ENCODE results near the gene WDR88.
A peak's percentile ranks its signal among the peaks of the same experiment; 100 is the strongest.
"Not testable (repeated sequence)": the region's sequence is repeated elsewhere in the genome, so short reads cannot be mapped to it uniquely, and the experiment has no call there.

WDR88 gene

DNA sequence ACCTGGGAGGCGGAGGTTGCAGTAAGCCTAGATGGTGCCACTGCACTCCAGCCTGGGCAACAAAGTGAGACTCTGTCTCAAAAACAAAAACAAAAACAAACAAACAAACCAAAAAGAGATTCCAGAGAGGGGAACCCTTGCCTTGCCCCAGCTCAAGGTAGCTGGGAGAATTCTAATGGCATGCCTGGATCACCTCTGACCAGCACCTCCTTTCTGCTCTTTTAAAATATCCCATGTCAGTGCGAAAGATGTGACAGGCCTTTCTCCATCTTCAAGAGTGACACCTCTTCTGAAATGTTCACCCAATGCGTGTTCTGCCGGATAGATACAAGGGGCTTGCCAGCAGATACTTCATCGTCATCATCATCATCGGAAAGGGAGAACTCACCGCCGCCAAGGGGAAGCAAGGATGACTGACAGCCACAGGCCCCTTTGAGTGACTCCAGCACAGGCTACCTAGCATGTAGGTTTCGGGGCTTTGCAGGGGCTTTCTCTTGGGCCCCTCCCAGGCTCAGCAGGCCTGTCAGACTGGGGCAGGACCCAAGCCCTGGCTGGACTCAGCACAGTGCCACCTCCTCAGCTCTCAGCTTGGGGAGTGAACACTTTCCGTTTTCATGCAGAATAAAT is 43.4 kb downstream of the WDR88 start:
- no peak for DNase-seq

- no peak for DNase-seq
Measured at GRCh38 chr19:33175886-33176669, 44.2 kb downstream of the WDR88 start.

GRCh38 chr19:33176670-33177416 is 44.9 kb downstream of the WDR88 start:
- peak; percentile 98 for DNase-seq

DNA sequence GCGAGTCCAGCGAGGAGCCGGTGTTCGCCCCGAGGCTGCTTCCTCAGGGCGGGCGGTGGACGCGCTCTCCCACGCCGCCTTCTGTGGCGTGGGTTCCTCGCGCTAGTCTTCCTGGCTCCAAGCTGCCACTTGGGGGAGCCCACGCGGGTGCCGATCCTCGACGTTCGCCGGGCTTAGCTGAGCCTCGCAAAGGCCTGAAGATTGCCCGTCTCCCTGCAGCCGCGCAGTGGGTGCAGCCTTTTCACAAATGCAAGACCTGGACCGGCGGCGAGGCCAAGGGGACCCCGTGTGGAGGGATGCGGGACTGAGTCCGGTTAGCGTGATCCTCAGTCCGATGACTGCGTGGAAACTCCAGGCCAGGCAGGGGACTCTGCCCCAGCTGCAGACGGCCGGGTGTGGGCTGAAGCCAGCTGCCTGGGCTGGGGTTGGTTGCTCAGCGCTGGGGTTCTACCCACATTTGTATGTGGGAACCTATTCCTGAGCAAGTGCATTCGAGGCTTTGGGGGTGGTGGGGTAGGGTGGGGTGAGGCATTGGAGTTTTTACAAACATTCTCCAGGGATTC is 45.6 kb downstream of the WDR88 start:
- DNase-seq: peak; percentile 45

DNA sequence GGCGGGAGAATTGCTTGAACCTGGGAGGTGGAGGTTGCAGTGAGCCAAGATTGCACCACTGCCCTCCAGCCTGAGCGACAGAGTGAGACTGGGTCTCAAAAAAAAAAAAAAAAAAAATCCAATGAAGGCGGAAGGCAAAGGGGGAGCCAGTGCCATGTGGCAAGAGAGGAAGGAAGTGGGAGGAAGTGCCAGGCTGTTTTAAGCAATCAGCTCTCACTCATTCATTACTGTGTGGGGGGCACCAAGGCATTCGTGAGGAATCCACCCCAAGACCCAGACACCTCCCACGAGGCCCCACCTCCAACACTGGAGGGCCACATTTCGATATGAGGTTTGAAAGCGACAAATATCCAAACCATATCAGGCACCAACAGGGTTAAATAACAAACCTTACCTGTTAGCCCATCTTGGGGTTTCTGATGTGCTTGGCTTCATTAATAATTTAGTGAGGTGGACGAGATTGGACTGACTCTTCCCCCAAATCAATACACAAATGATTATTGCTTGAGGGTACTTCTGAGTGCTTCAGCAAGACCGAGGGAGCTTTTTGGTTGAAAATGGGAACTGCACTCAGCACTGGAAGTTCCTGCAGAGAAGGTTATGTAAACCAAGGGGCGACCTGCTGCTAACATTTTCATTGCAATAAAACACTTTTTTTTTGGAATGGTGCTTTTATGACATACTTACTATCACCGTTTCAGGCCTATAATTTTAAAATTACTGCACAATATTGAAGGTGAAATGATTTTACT is 54.7 kb downstream of the WDR88 start:
- DNase-seq: no peak

DNA sequence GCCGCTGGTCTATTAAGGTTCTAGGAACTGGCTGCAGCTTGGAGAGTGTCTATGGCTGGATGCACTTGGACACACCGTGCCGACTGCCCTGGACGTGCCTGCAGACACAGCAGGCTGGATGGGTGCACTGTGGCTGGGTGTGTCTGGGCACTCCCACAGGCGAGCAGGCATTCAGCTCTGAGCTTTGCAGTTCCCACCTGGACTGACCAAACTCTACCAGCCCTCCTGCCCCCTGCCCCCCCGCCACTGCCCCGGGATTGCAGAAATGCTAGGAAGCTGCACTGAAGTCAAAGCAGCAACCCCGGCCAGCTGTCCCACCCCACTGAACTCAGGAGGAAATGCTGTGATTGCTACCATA is 55.2 kb downstream of the WDR88 start:
- no peak for DNase-seq

GRCh38 chr19:33189453-33189852 is 57.5 kb downstream of the WDR88 start:
- no peak for DNase-seq

- DNase-seq: not testable (repeated sequence)
Measured at GRCh38 chr19:33191092-33191491, 59.2 kb downstream of the WDR88 start.

DNA sequence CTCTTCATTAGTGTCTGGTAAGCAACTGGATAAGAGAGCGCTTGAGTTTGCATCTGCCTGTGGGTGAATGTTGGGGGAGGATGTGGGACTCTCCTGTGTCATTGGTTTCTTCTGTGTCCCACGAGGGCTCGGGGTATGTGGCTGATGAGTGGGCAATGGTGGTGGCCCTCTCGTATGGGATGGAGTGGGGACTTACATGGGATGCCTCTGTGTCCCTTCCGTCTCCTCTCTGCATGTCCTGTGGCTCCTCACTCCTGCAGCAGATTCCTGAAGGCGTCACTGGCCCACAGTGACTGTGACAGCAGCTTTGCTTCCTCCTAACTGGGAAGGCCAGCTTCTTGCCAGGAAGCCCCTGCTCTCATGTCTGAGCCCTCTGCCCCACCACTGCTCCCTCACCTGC is 59.6 kb downstream of the WDR88 start:
- DNase-seq: no peak

DNA sequence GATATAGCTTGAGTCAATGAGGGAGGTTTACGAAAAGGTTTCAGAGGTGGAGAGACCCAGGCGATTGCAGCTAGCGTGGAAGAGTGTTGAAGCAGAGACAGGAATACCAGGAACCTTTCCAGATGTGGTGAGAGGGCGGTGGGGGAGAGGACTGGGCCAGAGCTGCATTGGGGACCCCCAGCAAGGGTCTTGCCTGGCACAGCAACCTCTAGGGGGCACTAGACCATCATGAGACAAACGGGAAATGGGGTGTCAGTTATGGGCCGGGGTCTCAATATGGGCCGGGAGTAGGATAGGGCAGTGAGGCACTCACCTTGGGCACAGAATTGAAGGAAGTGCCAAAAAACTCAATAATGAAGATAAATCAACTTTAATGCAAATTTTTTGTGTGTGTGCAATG is 60.1 kb downstream of the WDR88 start:
- no peak for DNase-seq

GRCh38 chr19:33193269-33193864 is 61.5 kb downstream of the WDR88 start:
- DNase-seq: no peak

DNA sequence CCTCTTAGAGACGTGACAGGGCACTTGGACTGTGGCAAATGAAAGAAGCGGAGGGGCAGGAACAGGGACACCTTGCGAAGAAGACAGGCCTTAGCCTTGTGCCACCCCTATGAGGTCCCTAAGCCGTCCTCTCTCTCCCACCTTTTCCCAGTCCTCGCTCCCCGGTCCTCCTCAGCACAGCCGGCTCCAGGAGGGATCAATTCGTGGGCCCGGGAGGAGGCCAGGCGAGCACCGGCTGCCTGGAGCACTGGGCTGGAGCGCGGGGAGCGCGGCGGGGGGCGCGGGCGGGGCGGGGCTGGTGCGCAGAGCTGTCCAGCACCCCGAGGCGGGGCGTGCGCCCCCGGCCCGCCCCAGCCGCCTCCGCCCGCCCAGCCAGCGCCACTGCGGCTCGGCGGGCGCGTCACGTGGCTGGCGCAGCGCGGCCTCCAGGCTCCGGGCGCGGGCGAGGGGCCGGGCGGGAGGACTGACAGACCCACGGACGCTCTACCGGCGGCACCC is 62.0 kb downstream of the WDR88 start, which contains the start of gene LRP3:
LRP3 (plus strand) TSS at position 466 of the 498 bp plus-strand sequence. CDS start 456 bp downstream, outside the sequence.
- DNase-seq: peak; percentile 44

DNA sequence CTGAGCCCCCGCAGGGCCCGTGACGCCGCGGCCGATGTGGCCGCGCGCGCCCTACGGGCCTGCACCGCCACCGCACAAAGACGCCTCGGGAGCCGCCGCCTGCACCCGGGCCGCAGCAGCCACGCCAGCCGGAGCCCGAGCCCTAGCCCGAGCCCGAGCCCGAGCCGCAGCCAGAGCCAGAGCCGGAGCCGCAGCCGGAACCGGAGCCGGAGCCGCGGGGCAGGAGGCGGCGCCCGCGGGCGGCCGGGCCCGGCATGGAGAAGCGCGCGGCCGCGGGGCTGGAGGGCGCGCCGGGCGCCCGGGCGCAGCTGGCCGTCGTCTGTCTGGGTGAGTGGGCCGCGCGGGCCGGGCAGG is 62.6 kb downstream of the WDR88 start:
- DNase-seq: no peak

DNA sequence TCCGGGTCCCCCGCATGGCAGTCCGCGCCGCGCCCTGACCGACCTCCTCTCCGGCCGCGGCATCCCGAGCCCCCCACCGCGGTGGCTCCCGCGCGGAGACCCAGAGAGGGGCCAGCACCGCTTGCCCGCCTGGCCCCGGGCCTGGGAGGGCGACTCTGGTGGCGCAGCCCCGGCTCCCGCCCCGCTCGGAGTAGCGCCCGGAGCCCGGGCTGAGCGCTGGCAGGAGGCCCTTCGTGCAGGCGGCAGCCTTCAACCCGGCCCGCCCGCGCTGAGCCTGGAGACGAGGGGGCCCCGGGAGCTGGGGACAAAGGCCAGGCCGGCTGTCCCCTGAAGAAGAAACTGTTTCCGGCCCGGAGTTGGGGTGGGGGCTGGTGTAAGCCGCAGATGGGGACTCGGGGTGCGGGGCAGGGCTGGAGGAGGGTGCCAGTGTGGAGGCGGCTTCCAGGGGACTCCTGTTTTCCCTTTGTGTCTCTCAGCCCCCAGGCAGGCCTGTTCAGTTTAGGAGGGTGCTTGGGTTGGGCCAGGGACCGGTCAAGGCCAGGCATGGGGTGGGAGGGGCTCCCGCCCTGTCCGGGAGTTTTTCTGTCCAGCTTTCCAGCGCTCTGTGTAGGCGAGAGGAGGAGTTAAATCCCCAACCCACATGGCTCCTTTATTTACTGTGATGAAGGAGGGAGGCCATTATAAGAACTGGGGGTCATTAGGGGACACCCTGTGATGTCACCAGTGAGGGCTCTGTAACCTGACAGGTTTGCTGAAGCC is 63.2 kb downstream of the WDR88 start:
- DNase-seq: no peak

DNA sequence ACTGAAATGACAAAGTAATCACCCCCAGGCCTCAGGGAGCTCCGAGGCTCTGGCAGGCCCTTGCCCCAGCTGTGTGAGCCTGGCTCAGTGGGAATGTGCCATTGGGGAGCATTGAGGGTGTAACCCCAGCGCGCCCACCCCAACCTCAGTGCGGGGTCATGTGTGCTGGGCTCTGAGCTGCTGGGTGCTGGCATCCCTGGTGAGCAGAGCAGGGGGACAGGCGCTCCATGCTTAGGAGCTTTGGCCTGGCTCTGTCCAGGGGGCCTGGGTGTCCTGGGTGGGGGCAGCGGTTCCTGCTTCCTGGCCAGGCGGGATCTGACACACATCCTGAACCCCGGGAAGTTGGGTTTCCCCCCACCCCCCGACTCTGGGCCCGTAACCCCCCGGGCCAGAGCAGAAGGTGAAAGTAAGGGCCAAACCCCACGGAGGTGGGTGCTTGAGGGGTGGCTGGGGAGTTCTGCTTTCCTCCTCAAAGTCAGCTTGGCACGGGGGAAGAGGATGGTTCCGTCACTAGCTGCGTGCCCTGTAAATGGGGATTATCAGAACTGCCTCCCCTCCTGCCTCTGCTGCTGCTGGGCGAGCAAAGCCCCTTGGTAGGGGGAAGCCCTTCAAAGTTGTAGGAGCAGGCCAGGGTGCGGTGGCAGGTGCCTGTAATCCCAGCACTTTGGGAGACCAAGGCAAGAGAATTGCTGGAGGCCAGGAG is 63.9 kb downstream of the WDR88 start:
- no peak for DNase-seq

GRCh38 chr19:33196446-33197193 is 64.7 kb downstream of the WDR88 start:
- DNase-seq: no peak

- no peak for DNase-seq
Measured at GRCh38 chr19:33197591-33198000, 65.7 kb downstream of the WDR88 start.

GRCh38 chr19:33198169-33198568 is 66.3 kb downstream of the WDR88 start:
- DNase-seq: no peak

DNA sequence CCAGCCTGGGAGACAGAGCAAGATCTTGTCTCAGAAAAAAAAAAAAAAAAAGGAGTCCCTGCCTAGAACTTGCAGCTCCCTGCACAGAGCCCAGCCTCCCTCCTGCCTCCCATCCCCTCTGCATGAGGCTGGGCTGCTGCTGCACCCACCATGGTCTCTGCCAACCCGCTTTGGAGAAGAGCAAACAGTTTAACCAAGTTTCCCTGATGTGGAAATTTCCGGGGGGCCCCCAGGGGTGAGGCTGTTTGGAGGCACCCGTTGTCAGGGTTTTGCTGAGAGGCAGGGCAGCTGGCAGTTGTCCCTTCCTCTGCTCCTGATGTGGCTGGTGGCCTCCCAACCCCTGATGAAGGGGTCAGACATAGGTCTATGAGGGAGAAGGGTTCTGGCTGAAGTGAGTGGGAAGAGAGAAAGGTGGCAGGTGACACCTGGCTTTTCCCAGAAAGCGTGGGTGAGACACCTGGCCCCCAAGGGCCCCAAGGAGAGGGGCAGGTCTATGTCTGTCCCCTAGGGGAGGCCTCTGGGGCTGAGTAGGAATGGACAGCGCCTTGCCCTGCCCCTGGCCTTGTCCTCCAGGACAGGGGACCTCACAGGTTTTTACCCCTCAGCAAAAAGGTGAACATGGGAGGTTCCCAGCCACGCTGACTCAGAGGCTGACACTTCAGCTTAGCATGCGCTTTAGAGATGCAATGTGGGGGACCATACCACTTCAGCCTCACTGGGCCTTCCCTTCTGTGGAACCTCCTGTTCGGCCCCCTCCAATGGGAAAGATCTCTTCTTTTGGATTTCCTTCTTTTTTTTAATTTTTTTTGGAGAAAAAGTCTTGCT is 67.7 kb downstream of the WDR88 start:
- DNase-seq: no peak
